Ascending aorta (tissue), 2 donors: Measurements from ENCODE around the gene CTXN1. TPM values are rescaled to one million over a fixed set of nuclear protein-coding genes. Genes with fewer than 3 reads are reported as not detected.

Experiments used
- DNase-seq, 2 donors: peaks; one replicate each; pipeline ENCODE4 v3.0.0-alpha.2; 2019; ENCODE audit warnings: low spot score in 2 of 2
- H3K27ac ChIP-seq, 2 donors: fragments of 200-600 bp; sonication (generic); one replicate each; pipeline ENCODE4 v1.5.1; 2016 to 2017; ENCODE audit warnings: mild to moderate bottlenecking in 1 of 2
- H3K27me3 ChIP-seq: fragments of 200-600 bp; sonication (generic); one replicate; pipeline ENCODE4 v1.5.1; 2017
- H3K36me3 ChIP-seq, 2 donors: fragments of 200-600 bp; sonication (generic); one replicate each; pipeline ENCODE4 v1.5.1; 2016
- H3K4me1 ChIP-seq, 2 donors: fragments of 200-600 bp; sonication (generic); one replicate each; pipeline ENCODE4 v1.5.1; 2016 to 2017; ENCODE audit warnings: mild to moderate bottlenecking in 1 of 2
- H3K4me3 ChIP-seq, 2 donors: fragments of 200-600 bp; sonication (generic); one replicate each; pipeline ENCODE4 v1.5.1; 2016 to 2017; ENCODE audit warnings: mild to moderate bottlenecking in 1 of 2
- H3K9me3 ChIP-seq, 2 donors: fragments of 200-600 bp; sonication (generic); one replicate each; pipeline ENCODE4 v1.5.1; 2016
- CTCF ChIP-seq, 3 experiments: fragments of 200-600 bp in 2 of 3; fragments of 450-650 bp in 1 of 3; sonication (generic) in 2 of 3; IDR thresholded peaks; one replicate each; pipeline ENCODE4 v1.5.1; 2016 to 2019; ENCODE audit warnings: antibody characterized with exemption in 3 of 3, mild to moderate bottlenecking in 1 of 3, moderate library complexity in 1 of 3
- intact Hi-C: fragments of 100-400 bp; cut with DNase I; formaldehyde crosslinking; loops from one replicate; pipeline ENCODE4 v1.15.1; 2023
- total RNA-seq: library from RNA; depleted of rRNA; stranded (reverse); fragments of >200 nt; gene quantifications from one replicate; pipeline ENCODE4 v1.1.0, GENCODE V29; 2016

The CTXN1 gene
- total RNA-seq, 1 donor from 2014 or later, result not detected

- Histone ChIP-seq H3K4me3 (no peak overlapping the region), H3K9me3 (no peaks in the 10 kb centered on the region), H3K36me3 (peaks cover 49 to 56% of the 10 kb centered on the region in 2 donors), H3K4me1 (peaks cover 5 to 15% of the 10 kb centered on the region in 2 donors), H3K27me3 (no peaks in the 10 kb centered on the region), H3K27ac (no peak overlapping the region)
- intact Hi-C loops, result no loop called here
- no peak for TF ChIP-seq CTCF (IDR thresholded peaks at IDR 0.05)
- peak in 1 of 2 donors; percentile 37 for DNase-seq
These were observed 17.7 kb downstream of the CTXN1 start for GRCh38 chr19:7908078-7908699.

- intact Hi-C loops, result no loop called here
- peak in 1 of 2 donors; percentile 43 for DNase-seq
- H3K27ac ChIP-seq, result no peak overlapping the region
- peaks cover 43 to 50% of the 10 kb centered on the region in 2 donors for H3K36me3 ChIP-seq
- no peak for TF ChIP-seq CTCF (IDR thresholded peaks at IDR 0.05)
- H3K9me3 ChIP-seq, result no peaks in the 10 kb centered on the region
- no peaks in the 10 kb centered on the region for H3K27me3 ChIP-seq
- H3K4me3 ChIP-seq, result no peak overlapping the region
- H3K4me1 ChIP-seq, result peaks cover 5 to 21% of the 10 kb centered on the region in 2 donors
These were observed 18.4 kb downstream of the CTXN1 start for GRCh38 chr19:7907544-7907943.

GRCh38 chr19:7907122-7907521, 18.8 kb downstream of the CTXN1 start:
- Histone ChIP-seq H3K27ac (no peak overlapping the region), H3K27me3 (no peaks in the 10 kb centered on the region), H3K9me3 (no peaks in the 10 kb centered on the region), H3K36me3 (peaks cover 39 to 46% of the 10 kb centered on the region in 2 donors), H3K4me1 (peaks cover 5 to 22% of the 10 kb centered on the region in 2 donors), H3K4me3 (no peak overlapping the region)
- peak in 1 of 2 donors; percentile 60 for DNase-seq
- TF ChIP-seq CTCF (IDR thresholded peaks at IDR 0.05), result no peak
- intact Hi-C loops, result no loop called here

GRCh38 chr19:7905859-7906258, 20.1 kb downstream of the CTXN1 start:
- Histone ChIP-seq H3K9me3 (no peaks in the 10 kb centered on the region), H3K4me1 (peaks cover 5 to 22% of the 10 kb centered on the region in 2 donors), H3K27me3 (no peaks in the 10 kb centered on the region), H3K36me3 (peaks cover 26 to 33% of the 10 kb centered on the region in 2 donors), H3K27ac (no peak overlapping the region), H3K4me3 (no peak overlapping the region)
- no peak for TF ChIP-seq CTCF (IDR thresholded peaks at IDR 0.05)
- intact Hi-C loops, result no loop called here
- peak in 1 of 2 donors; percentile 61 for DNase-seq

- TF ChIP-seq CTCF (IDR thresholded peaks at IDR 0.05), result no peak
- no peak for DNase-seq
- H3K36me3 ChIP-seq, result peaks cover 20 to 27% of the 10 kb centered on the region in 2 donors
- intact Hi-C loops, result no loop called here
- no peaks in the 10 kb centered on the region for H3K27me3 ChIP-seq
- peak overlapping the region in 1 of 2 donors; percentile 75 for H3K4me3 ChIP-seq
- peaks cover 5 to 22% of the 10 kb centered on the region in 2 donors for H3K4me1 ChIP-seq
- H3K27ac ChIP-seq, result no peak overlapping the region
- H3K9me3 ChIP-seq, result no peaks in the 10 kb centered on the region
These were observed 20.7 kb downstream of the CTXN1 start for GRCh38 chr19:7905268-7905667.
